Nephron (organoid): Measurements from ENCODE around the gene TUBB8.
"Not testable (repeated sequence)": the region's sequence is repeated elsewhere in the genome, so short reads cannot be mapped to it uniquely, and the experiment has no call there.

ENCODE experiments used
- H3K27ac Mint-ChIP-seq, 3 experiments: 2 replicates each; pipeline ENCODE4 v1.8.0; 2020; ENCODE audit warnings: mixed read lengths in 3 of 3, mild to moderate bottlenecking in 2 of 3, moderate library complexity in 1 of 3
- H3K27me3 Mint-ChIP-seq: 2 replicates; pipeline ENCODE4 v1.8.0; 2021; ENCODE audit warnings: low read depth, mild to moderate bottlenecking, moderate library complexity, mixed read lengths
- H3K36me3 Mint-ChIP-seq: 2 replicates; pipeline ENCODE4 v1.8.0; 2020; ENCODE audit warnings: low read depth, mixed read lengths
- H3K4me1 Mint-ChIP-seq: 2 replicates; pipeline ENCODE4 v1.8.0; 2020; ENCODE audit warnings: mixed read lengths
- H3K4me3 Mint-ChIP-seq, 3 experiments: 2 replicates each; pipeline ENCODE4 v1.8.0; 2020; ENCODE audit warnings: mild to moderate bottlenecking in 3 of 3, mixed read lengths in 3 of 3, moderate library complexity in 2 of 3
- H3K9me3 Mint-ChIP-seq: 2 replicates; pipeline ENCODE4 v1.8.0; 2020; ENCODE audit warnings: mixed read lengths
- TF ChIP-seq, protein P1 (sequence below), 3 experiments: fragments of 200-600 bp; sonication (generic); IDR thresholded peaks; one replicate each; pipeline ENCODE4 v1.5.0; 2021; ENCODE audit warnings: antibody characterized with exemption in 3 of 3; ENCODE audit not compliant: unreplicated experiment in 3 of 3

Gene TUBB8

DNA sequence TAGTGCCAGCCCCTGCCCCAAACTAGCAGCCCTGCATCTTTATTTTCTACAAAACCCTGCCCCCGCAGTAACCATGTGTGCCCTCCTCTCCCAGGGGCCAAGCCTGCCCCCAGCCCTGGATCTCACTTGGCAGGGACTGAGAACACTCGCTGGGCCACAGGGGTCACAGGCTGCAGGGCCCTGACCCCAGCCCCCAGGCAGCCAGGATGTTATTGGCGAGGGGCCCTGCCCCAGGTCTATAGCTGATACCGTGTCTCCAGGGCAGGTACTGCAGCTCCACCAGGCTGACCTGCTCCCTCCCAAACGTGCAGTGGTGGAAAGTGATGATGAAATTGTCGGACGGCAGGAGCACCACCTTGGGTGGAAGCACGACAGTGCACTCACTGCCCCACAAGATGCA is 35.9 kb upstream of the TUBB8 start:
- TF ChIP-seq, protein P1, sequence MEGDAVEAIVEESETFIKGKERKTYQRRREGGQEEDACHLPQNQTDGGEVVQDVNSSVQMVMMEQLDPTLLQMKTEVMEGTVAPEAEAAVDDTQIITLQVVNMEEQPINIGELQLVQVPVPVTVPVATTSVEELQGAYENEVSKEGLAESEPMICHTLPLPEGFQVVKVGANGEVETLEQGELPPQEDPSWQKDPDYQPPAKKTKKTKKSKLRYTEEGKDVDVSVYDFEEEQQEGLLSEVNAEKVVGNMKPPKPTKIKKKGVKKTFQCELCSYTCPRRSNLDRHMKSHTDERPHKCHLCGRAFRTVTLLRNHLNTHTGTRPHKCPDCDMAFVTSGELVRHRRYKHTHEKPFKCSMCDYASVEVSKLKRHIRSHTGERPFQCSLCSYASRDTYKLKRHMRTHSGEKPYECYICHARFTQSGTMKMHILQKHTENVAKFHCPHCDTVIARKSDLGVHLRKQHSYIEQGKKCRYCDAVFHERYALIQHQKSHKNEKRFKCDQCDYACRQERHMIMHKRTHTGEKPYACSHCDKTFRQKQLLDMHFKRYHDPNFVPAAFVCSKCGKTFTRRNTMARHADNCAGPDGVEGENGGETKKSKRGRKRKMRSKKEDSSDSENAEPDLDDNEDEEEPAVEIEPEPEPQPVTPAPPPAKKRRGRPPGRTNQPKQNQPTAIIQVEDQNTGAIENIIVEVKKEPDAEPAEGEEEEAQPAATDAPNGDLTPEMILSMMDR (IDR thresholded peaks at IDR 0.05; ENCODE audit: unreplicated experiment in 3 of 3): no peak
- H3K4me3 Mint-ChIP-seq: no peak overlapping the region
- H3K27me3 Mint-ChIP-seq: peaks cover 25% of the 10 kb centered on the region
- no peaks in the 10 kb centered on the region for H3K9me3 Mint-ChIP-seq
- H3K4me1 Mint-ChIP-seq: no peaks in the 10 kb centered on the region
- H3K27ac Mint-ChIP-seq: no peak overlapping the region
- no peaks in the 10 kb centered on the region for H3K36me3 Mint-ChIP-seq

DNA sequence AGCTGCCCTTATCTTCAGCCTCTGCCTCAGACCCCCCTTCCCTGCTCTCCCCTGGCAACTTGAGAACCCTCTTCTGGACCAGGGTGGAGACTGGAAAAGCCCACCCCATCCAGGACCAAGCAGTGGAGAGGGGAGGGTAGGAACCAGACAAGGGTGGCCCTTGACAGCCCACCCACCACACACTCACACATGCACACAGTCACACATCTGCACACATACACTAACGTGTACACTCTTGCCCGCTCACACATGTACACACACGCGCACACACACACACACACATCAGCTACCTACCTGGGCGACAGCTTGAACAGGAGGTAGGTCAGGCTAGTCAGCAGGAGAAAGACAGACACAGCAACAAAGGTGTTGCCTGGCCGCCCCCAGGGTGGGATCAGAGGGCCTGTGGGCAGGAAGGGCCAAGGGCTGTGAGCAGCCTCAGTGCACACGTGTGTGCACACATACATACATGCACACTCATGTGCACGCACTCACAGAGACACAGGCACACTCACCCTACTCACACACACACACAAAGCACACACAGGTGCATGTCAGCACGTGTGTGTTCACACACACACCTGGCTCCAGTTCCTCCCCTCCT is 34.9 kb upstream of the TUBB8 start:
- Mint-ChIP-seq H3K4me1 (no peaks in the 10 kb centered on the region), H3K36me3 (no peaks in the 10 kb centered on the region), H3K9me3 (no peaks in the 10 kb centered on the region), H3K27ac (no peak overlapping the region), H3K4me3 (no peak overlapping the region), H3K27me3 (peaks cover 29% of the 10 kb centered on the region)
- TF ChIP-seq, protein P1 (IDR thresholded peaks at IDR 0.05; ENCODE audit: unreplicated experiment in 3 of 3): no peak

DNA sequence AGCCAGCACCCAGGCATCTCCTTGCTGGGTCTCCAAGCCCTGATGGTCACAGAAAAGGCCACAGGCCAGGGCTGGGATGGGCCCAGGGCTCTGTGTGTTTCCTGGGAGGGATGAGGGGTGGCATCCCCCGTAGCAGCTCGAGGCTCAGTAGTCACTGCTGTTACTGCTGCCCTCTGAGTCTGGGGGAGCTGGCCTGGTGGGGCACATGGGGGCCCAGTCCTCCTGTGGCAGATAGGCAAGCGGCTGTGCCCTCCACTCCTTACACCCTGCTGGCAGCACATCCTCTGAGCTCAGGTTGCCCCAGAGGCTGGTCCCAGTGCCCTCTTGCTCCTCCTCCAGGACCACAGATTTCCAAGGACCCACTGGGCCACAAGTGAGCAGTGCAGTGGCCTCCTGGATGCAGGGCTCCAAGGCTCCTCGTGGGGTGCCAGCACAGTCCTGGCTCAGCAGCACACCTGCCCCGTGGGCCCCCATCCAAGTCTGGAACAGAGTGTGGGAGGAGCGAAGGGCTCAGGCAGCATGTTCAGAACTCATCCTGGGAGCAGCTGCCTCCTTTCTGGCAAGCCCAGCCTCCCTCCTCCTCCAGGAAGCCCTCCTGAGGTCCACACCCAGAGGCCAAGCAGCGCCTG is 31.5 kb upstream of the TUBB8 start:
- H3K36me3 Mint-ChIP-seq: no peaks in the 10 kb centered on the region
- peaks cover 41% of the 10 kb centered on the region for H3K27me3 Mint-ChIP-seq
- no peak overlapping the region for H3K27ac Mint-ChIP-seq
- no peaks in the 10 kb centered on the region for H3K9me3 Mint-ChIP-seq
- H3K4me1 Mint-ChIP-seq: no peaks in the 10 kb centered on the region
- H3K4me3 Mint-ChIP-seq: no peak overlapping the region
- TF ChIP-seq, protein P1 (IDR thresholded peaks at IDR 0.05; ENCODE audit: unreplicated experiment in 3 of 3): no peak

DNA sequence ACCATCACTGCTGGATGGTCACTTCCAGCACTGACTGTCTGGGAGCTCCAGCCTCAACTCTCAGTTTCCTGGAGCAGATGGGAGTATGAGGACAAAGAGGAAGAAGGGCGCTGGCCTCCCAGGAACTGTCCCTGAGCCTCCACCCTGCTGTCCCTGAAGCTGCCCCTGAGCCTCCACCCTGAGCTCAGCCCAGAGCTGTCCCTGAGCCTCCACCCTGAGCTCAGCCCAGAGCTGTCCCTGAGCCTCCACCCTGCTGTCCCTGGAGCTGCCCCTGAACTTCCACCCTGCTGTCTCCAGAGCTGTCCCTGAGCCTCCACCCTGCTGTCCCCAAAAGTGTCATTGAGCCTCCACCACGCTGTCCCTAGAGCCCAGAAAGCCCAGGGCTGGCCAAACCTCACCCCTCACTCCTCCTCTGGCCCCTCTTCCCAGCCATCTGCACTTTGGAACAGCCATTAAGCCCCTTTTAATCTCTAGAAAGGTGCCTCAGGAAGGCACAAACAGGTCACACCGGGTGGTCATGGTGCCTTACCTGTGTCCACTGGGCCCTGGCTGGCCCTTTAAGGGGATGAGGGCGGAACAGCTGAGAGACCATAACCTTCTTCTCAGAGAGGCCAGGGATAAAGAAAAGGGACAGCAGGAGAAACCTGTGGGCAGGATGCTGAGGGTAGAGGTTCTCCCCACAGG is 30.6 kb upstream of the TUBB8 start:
- H3K36me3 Mint-ChIP-seq: no peaks in the 10 kb centered on the region
- peaks cover 41% of the 10 kb centered on the region for H3K27me3 Mint-ChIP-seq
- no peak overlapping the region for H3K27ac Mint-ChIP-seq
- no peaks in the 10 kb centered on the region for H3K9me3 Mint-ChIP-seq
- TF ChIP-seq, protein P1 (IDR thresholded peaks at IDR 0.05; ENCODE audit: unreplicated experiment in 3 of 3): no peak
- H3K4me3 Mint-ChIP-seq: no peak overlapping the region
- no peaks in the 10 kb centered on the region for H3K4me1 Mint-ChIP-seq

DNA sequence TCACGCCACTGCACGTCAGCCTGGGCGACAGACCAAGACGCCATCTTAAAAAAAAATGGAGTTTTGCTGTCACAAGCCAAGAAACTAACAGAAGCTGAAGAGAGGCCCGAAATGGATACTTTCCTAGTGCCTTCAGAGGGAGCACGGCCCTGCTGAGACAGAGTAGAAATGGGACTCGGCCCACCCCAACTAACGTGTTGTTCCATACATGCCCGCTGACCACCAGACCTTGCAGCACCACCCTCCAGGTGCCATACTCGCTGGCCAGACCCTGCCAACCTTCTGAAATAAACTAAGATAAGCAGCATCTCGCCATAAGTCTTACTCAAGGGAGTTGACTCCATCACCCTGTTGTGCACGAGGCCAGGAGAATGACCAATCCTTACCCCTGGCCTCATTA is 29.5 kb upstream of the TUBB8 start:
- no peaks in the 10 kb centered on the region for H3K9me3 Mint-ChIP-seq
- H3K36me3 Mint-ChIP-seq: no peaks in the 10 kb centered on the region
- peaks cover 44% of the 10 kb centered on the region for H3K27me3 Mint-ChIP-seq
- no peak overlapping the region for H3K27ac Mint-ChIP-seq
- TF ChIP-seq, protein P1 (IDR thresholded peaks at IDR 0.05; ENCODE audit: unreplicated experiment in 3 of 3): no peak
- H3K4me1 Mint-ChIP-seq: no peaks in the 10 kb centered on the region
- peak overlapping the region in 1 of 3 experiments; percentile 61 for H3K4me3 Mint-ChIP-seq

DNA sequence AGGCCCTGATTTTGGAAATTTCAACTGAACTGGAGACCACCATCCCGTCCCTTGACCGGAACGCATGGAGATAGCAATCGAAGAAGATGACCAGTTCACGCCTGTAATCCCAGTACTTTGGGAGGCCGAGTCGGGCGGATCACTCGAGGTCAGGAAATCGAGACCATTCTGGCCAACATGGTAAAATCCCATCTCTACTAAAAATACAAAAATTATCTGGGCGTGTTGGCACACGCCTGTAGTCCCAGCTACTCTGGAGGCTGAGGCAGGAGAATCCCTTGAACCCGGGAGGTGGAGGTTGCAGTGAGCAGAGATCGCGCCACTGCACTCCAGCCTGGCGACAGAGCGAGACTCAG is 25.1 kb upstream of the TUBB8 start:
- Mint-ChIP-seq H3K27me3 (peaks cover 35% of the 10 kb centered on the region), H3K4me3 (peak overlapping the region; percentile 82)
- H3K36me3 Mint-ChIP-seq, H3K9me3 Mint-ChIP-seq, H3K4me1 Mint-ChIP-seq, H3K27ac Mint-ChIP-seq: not testable (repeated sequence)
